Measurements from ENCODE around the gene AGAP5. TPM values are rescaled to one million over a fixed set of nuclear protein-coding genes. Genes with fewer than 3 reads are reported as not detected.
"Not testable (repeated sequence)": the region's sequence is repeated elsewhere in the genome, so short reads cannot be mapped to it uniquely, and the experiment has no call there.

AGAP5 gene
- total and polyA plus RNA-seq, 2 of the 8 experiments (the other 6 are each of a cell fraction or from before 2014, with no cell fraction given) = 5.4 to 6.0 TPM

DNA sequence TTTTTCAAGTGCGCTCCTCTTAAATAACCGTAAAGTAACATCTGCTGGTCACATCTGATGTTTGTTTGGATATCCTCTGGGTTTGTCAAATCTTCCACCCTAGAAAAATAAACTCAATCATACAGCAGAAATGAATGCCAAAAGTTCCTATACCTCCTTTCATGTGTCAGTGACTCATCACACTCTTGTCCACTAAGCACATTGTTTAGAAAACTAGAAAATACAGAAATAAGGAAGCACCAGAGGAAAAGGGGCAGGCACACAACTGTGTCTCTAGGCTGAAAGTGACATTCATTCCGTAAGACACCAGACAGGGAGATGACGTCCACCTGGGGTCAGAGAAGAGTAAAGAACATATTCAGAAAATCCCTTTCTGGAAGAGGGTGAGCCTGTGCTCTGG lies 22.7 kb upstream of the AGAP5 start:
- H3K18ac ChIP-seq (ENCODE audit: extremely low read depth, low read length); H2BK12ac ChIP-seq (ENCODE audit: low read depth, low read length); H3K9ac ChIP-seq (replicated peaks in 1 of 4; ENCODE audit: extremely low read depth in 1 of 4, low read depth in 3 of 4, low read length in 3 of 4); H3K4me1 ChIP-seq (replicated peaks in 1 of 4; ENCODE audit: control insufficient read depth in 3 of 4, insufficient read depth in 4 of 4, low read length in 3 of 4); H3K27ac ChIP-seq (ENCODE audit: low read depth, low read length); H3K56ac ChIP-seq (replicated peaks; ENCODE audit: insufficient read length, low read depth, low read length); H3K4me2 ChIP-seq (ENCODE audit: insufficient read depth in 1 of 2, low read depth in 2 of 2, low read length in 2 of 2); CTCF ChIA-PET (ENCODE audit: partially characterized antibody); H2BK20ac ChIP-seq (ENCODE audit: low read length); H4K8ac ChIP-seq (ENCODE audit: extremely low read depth, insufficient read depth, low read length); DNase-seq (ENCODE audit: low read depth in 1 of 2, low spot score in 2 of 2); H2BK5ac ChIP-seq (ENCODE audit: low read depth, low read length); H4K20me1 ChIP-seq (replicated peaks in 1 of 2; ENCODE audit: control insufficient read depth in 1 of 2, insufficient read depth in 2 of 2, low read length in 2 of 2); H3K79me2 ChIP-seq (ENCODE audit: control insufficient read depth in 1 of 2, insufficient read depth in 2 of 2, low read length in 2 of 2); H3K79me1 ChIP-seq (ENCODE audit: low read depth, low read length); H3K4ac ChIP-seq (replicated peaks; ENCODE audit: insufficient read length, low read depth, low read length); H2AFZ ChIP-seq (ENCODE audit: low read length); H3K23ac ChIP-seq (ENCODE audit: insufficient read length); FAIRE-seq; H2AK5ac ChIP-seq (ENCODE audit: low read depth, low read length); H3K23me2 ChIP-seq (ENCODE audit: low read depth, low read length); H2BK15ac ChIP-seq (ENCODE audit: low read length); H3K27me3 ChIP-seq (replicated peaks in 1 of 4; ENCODE audit: control insufficient read depth in 3 of 4, extremely low read depth in 1 of 4, insufficient read depth in 3 of 4, low read length in 3 of 4); H4K91ac ChIP-seq (replicated peaks; ENCODE audit: insufficient read length, low read length); H4K5ac ChIP-seq (ENCODE audit: insufficient read length, low read depth, low read length); H3K14ac ChIP-seq (ENCODE audit: insufficient read length); H2BK120ac ChIP-seq (replicated peaks; ENCODE audit: low read depth, low read length); H3K9me3 ChIP-seq (ENCODE audit: insufficient read depth in 2 of 2, low read depth in 1 of 2, low read length in 1 of 2); H3K4me3 ChIP-seq (ENCODE audit: extremely low read depth in 1 of 4, insufficient read depth in 2 of 4, low read depth in 3 of 4, low read length in 4 of 4): not testable (repeated sequence)
- peaks cover 2 to 70% (median 16%) of the 10 kb centered on the region in 4 experiments; a peak in 6 of 8 replicates for H3K36me3 ChIP-seq (ENCODE audit: control insufficient read depth in 2 of 4, insufficient read depth in 4 of 4, low read length in 3 of 4)
- WGBS, 2 experiments (ENCODE audit: extremely low coverage in 1 of 2, insufficient coverage in 1 of 2, insufficient read length in 1 of 2, insufficient replicate concordance in 2 of 2, low coverage in 1 of 2, low lambda C conversion rate in 2 of 2, missing lambda C conversion rate in 1 of 2) = 95% methylated on average over 4 of the region's 4 CpGs; no CpG with 5 or more reads in 1 of the 2 experiments
- POLR2A ChIA-PET (ENCODE audit: partially characterized antibody) = interaction anchor here (1.8 kb wide), 1 partner anchor 10 kb away, joined by 6 read pairs; no protein-coding TSS in a partner anchor
